H9 (cell line): Measurements from ENCODE around the gene SLC39A2. TPM values are rescaled to one million over a fixed set of nuclear protein-coding genes. Genes with fewer than 3 reads are reported as not detected.

ENCODE experiments used
- DNase-seq: peaks from one replicate; pipeline ENCODE4 v3.0.0-alpha.2; 2017
- H2AFZ ChIP-seq: one replicate; pipeline ENCODE4 v1.6.1; 2013; ENCODE audit warnings: mild to moderate bottlenecking, low read length, control low read depth, moderate library complexity
- H2AK5ac ChIP-seq: 2 replicates; pipeline ENCODE4 v1.6.1; 2013; ENCODE audit warnings: low read length, control low read depth, mixed read lengths; ENCODE audit not compliant: insufficient read length
- H2BK120ac ChIP-seq: one replicate; pipeline ENCODE4 v1.6.1; 2013; ENCODE audit warnings: low read depth, mild to moderate bottlenecking, low read length, control low read depth, inconsistent platforms; ENCODE audit not compliant: poor library complexity, severe bottlenecking
- H2BK12ac ChIP-seq: 2 replicates; pipeline ENCODE4 v1.6.1; 2013; ENCODE audit warnings: low read length, control low read depth, mixed read lengths, low read depth; ENCODE audit not compliant: insufficient read length
- H2BK15ac ChIP-seq: 2 replicates; pipeline ENCODE4 v1.6.1; 2013; ENCODE audit warnings: low read depth, low read length, control low read depth
- H2BK20ac ChIP-seq: one replicate; pipeline ENCODE4 v1.6.1; 2013; ENCODE audit warnings: low read depth, mild to moderate bottlenecking, low read length, control low read depth, inconsistent platforms; ENCODE audit not compliant: poor library complexity, severe bottlenecking
- H2BK5ac ChIP-seq: 2 replicates; pipeline ENCODE4 v1.6.1; 2013; ENCODE audit warnings: low read length, control low read depth, mixed read lengths; ENCODE audit not compliant: insufficient read length
- H3K14ac ChIP-seq: 2 replicates; pipeline ENCODE4 v1.6.1; 2013; ENCODE audit warnings: low read length, control low read depth; ENCODE audit not compliant: insufficient read depth
- H3K18ac ChIP-seq: 2 replicates; pipeline ENCODE4 v1.6.1; 2013; ENCODE audit warnings: low read depth, mild to moderate bottlenecking, mixed read lengths, low read length, control low read depth; ENCODE audit not compliant: insufficient read length
- H3K23ac ChIP-seq: 2 replicates; pipeline ENCODE4 v1.6.1; 2013; ENCODE audit warnings: low read length, control low read depth, mixed read lengths, low read depth; ENCODE audit not compliant: insufficient read length
- H3K23me2 ChIP-seq: 2 replicates; pipeline ENCODE4 v1.6.1; 2013; ENCODE audit warnings: low read depth, mild to moderate bottlenecking, mixed read lengths, low read length, control low read depth; ENCODE audit not compliant: insufficient read length, poor library complexity, severe bottlenecking
- H3K27ac ChIP-seq: 2 replicates; pipeline ENCODE4 v1.5.1; 2013; ENCODE audit warnings: low read length, control low read depth, mixed read lengths, low read depth; ENCODE audit not compliant: insufficient read length
- H3K27me3 ChIP-seq: 2 replicates; pipeline ENCODE4 v1.6.1; 2013; ENCODE audit warnings: low read length, control low read depth, inconsistent platforms; ENCODE audit not compliant: insufficient read depth
- H3K4ac ChIP-seq: 2 replicates; pipeline ENCODE4 v1.6.1; 2013; ENCODE audit warnings: low read depth, mild to moderate bottlenecking, control low read depth, inconsistent platforms, low read length, moderate library complexity
- H3K4me1 ChIP-seq: 2 replicates; pipeline ENCODE4 v1.6.1; 2013; ENCODE audit warnings: low read length, control low read depth, inconsistent platforms; ENCODE audit not compliant: insufficient read depth
- H3K4me2 ChIP-seq: 2 replicates; pipeline ENCODE4 v1.6.1; 2013; ENCODE audit warnings: low read length, control low read depth, mixed read lengths; ENCODE audit not compliant: insufficient read length, insufficient read depth
- H3K56ac ChIP-seq: 2 replicates; pipeline ENCODE4 v1.6.1; 2013; ENCODE audit warnings: low read depth, mild to moderate bottlenecking, mixed read lengths, low read length, control low read depth; ENCODE audit not compliant: insufficient read length
- H3K79me1 ChIP-seq: 2 replicates; pipeline ENCODE4 v1.6.1; 2013; ENCODE audit warnings: low read depth, mild to moderate bottlenecking, moderate library complexity, low read length, control low read depth, inconsistent platforms; ENCODE audit not compliant: insufficient read depth, poor library complexity, severe bottlenecking
- H3K79me2 ChIP-seq: 2 replicates; pipeline ENCODE4 v1.6.1; 2013; ENCODE audit warnings: low read length, control low read depth, inconsistent platforms; ENCODE audit not compliant: insufficient read depth
- H3K9ac ChIP-seq: 2 replicates; pipeline ENCODE4 v1.6.1; 2013; ENCODE audit warnings: low read length, control low read depth, mixed read lengths; ENCODE audit not compliant: insufficient read length; ENCODE audit errors: extremely low read depth
- H3K9me3 ChIP-seq: one replicate; pipeline ENCODE4 v1.6.1; 2013; ENCODE audit warnings: low read depth, low read length, inconsistent platforms; ENCODE audit not compliant: control insufficient read depth
- H3T11ph ChIP-seq: one replicate; pipeline ENCODE4 v1.6.1; 2013; ENCODE audit warnings: mild to moderate bottlenecking, low read length, control low read depth, inconsistent platforms
- H4K20me1 ChIP-seq: one replicate; pipeline ENCODE4 v1.6.1; 2013; ENCODE audit not compliant: control insufficient read depth, insufficient read length, insufficient read depth
- H4K5ac ChIP-seq: 2 replicates; pipeline ENCODE4 v1.6.1; 2013; ENCODE audit warnings: low read depth, mild to moderate bottlenecking, mixed read lengths, low read length, control low read depth; ENCODE audit not compliant: insufficient read length
- H4K8ac ChIP-seq: replicated peaks from 2 replicates; pipeline ENCODE4 v1.6.1; 2013; ENCODE audit warnings: low read length, control low read depth, mixed read lengths, low read depth; ENCODE audit not compliant: insufficient read length
- H4K91ac ChIP-seq: 2 replicates; pipeline ENCODE4 v1.6.1; 2013; ENCODE audit warnings: low read depth, mild to moderate bottlenecking, moderate library complexity, mixed read lengths, low read length, control low read depth; ENCODE audit not compliant: insufficient read length
- H3K27ac Mint-ChIP-seq, 3 experiments: 2 replicates in 2 of 3; 3 replicates in 1 of 3; pipeline ENCODE4 v1.8.0; 2020 to 2021; ENCODE audit warnings: mixed read lengths in 3 of 3, mild to moderate bottlenecking in 1 of 3, moderate library complexity in 1 of 3
- H3K27me3 Mint-ChIP-seq: 2 replicates; pipeline ENCODE4 v1.8.0; 2021; ENCODE audit warnings: low read depth, mild to moderate bottlenecking, moderate library complexity, mixed read lengths
- H3K36me3 Mint-ChIP-seq, 3 experiments: 2 replicates in 2 of 3; 3 replicates in 1 of 3; pipeline ENCODE4 v1.8.0; 2020 to 2021; ENCODE audit warnings: low read depth in 3 of 3, mixed read lengths in 3 of 3; ENCODE audit not compliant: insufficient read depth in 1 of 3
- H3K4me1 Mint-ChIP-seq, 2 experiments: 2 replicates each; pipeline ENCODE4 v1.8.0; 2020; ENCODE audit warnings: mixed read lengths in 2 of 2
- H3K4me3 Mint-ChIP-seq, 2 experiments: 2 replicates in 1 of 2; 3 replicates in 1 of 2; pipeline ENCODE4 v1.8.0; 2020 to 2021; ENCODE audit warnings: mild to moderate bottlenecking in 2 of 2, mixed read lengths in 2 of 2, moderate library complexity in 1 of 2
- H3K9me3 Mint-ChIP-seq, 2 experiments: 2 replicates in 1 of 2; 3 replicates in 1 of 2; pipeline ENCODE4 v1.8.0; 2020; ENCODE audit warnings: mild to moderate bottlenecking in 2 of 2, mixed read lengths in 2 of 2, moderate library complexity in 1 of 2
- CTCF ChIP-seq: fragments of 200-600 bp; sonication (generic); conservative IDR thresholded peaks from 3 replicates; pipeline ENCODE4 v1.8.0; 2021; ENCODE audit warnings: antibody characterized with exemption, mild to moderate bottlenecking
- WGBS: extraction: QIAGEN DNeasy Blood & Tissue Kit; methylation state at CpG from one replicate; pipeline ENCODE4 v1.1.7; 2013; ENCODE audit warnings: missing lambda C conversion rate, low lambda C conversion rate, mixed read lengths; ENCODE audit not compliant: insufficient read length; ENCODE audit errors: extremely low coverage; 5-methylcytosine and 5-hydroxymethylcytosine counted together
- total RNA-seq: library from RNA; stranded (reverse); gene quantifications from 2 replicates; pipeline ENCODE4 v1.2.1, GENCODE V29; 2021

SLC39A2 gene
- total RNA-seq, 1 experiment from 2014 or later, result not detected

DNA sequence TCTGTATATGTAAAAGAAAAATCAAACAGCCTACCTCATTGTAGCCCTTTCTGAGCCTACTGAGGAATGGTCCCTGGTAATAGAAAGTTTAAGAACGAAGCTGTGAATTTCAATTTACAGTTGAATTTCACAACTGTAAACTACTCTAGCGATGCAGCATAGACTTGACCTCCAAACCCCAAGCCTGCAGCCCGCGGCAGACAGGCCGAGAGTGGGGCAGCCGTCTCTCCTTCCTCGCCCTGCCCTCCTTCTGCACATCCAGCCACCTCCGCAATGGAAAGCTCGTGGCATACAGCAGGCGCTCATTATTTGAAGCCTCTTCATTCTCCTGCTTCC, 28.5 kb upstream of the SLC39A2 start:
- Histone ChIP-seq H4K20me1 (no peaks in the 10 kb centered on the region), H3K4me1 (no peaks in the 10 kb centered on the region), H2BK5ac (no peak overlapping the region), H3K14ac (no peak overlapping the region), H3T11ph (no peak overlapping the region), H2BK120ac (no peak overlapping the region), H2AK5ac (no peak overlapping the region), H3K23ac (no peak overlapping the region), H3K79me1 (no peaks in the 10 kb centered on the region), H2BK12ac (no peak overlapping the region), H2BK20ac (no peak overlapping the region), H3K18ac (no peak overlapping the region), H4K5ac (no peak overlapping the region), H3K79me2 (no peaks in the 10 kb centered on the region), H4K8ac (no peak overlapping the region), H2AFZ (no peak overlapping the region), H4K91ac (no peak overlapping the region), H3K27ac (no peak overlapping the region), H3K4ac (no peak overlapping the region), H3K27me3 (no peaks in the 10 kb centered on the region), H3K4me2 (peak overlapping the region; percentile 75), H3K56ac (no peak overlapping the region), H2BK15ac (no peak overlapping the region), H3K9ac (no peak overlapping the region), H3K23me2 (peaks cover 6% of the 10 kb centered on the region), H3K9me3 (no peaks in the 10 kb centered on the region)
- Mint-ChIP-seq H3K4me3 (peak overlapping the region; percentile 91 to 94), H3K27me3 (peaks cover 31% of the 10 kb centered on the region), H3K4me1 (peaks cover 8 to 12% of the 10 kb centered on the region in 2 experiments), H3K27ac (no peak overlapping the region; a peak in 1 of 7 replicates), H3K9me3 (no peaks in the 10 kb centered on the region), H3K36me3 (no peaks in the 10 kb centered on the region)
- no peak for DNase-seq
- WGBS, result no CpG with 5 or more reads among the region's 10 CpGs
- no peak for TF ChIP-seq CTCF
